ENCODE results near the gene TLCD2. TPM values are rescaled to one million over a fixed set of nuclear protein-coding genes. Genes with fewer than 3 reads are reported as not detected.

TLCD2 gene
- polyA plus RNA-seq, 1 experiment: 3.1 TPM

- POLR2A ChIA-PET: interaction anchor here (3.0 kb wide), 1 partner anchor 39 kb away, joined by 9 read pairs; no protein-coding TSS in a partner anchor
- peaks cover 4% of the 10 kb centered on the region for H3K27me3 ChIP-seq (ENCODE audit: control insufficient read depth, insufficient read depth, low read length)
- TF ChIP-seq CTCF (IDR thresholded peaks at IDR 0.05; ENCODE audit: low read depth, low read length): no peak
Observed at GRCh38 chr17:1755252-1755826, 45.2 kb upstream of the TLCD2 start.

GRCh38 chr17:1754430-1755112 is 44.4 kb upstream of the TLCD2 start:
- H3K27me3 ChIP-seq (ENCODE audit: control insufficient read depth, insufficient read depth, low read length): peaks cover 4% of the 10 kb centered on the region
- no peak overlapping the region for H3K27ac ChIP-seq (ENCODE audit: low read depth, low read length)
- CTCF ChIA-PET: no interaction called here
- TF ChIP-seq CTCF (IDR thresholded peaks at IDR 0.05; ENCODE audit: low read depth, low read length): no peak
- H3K9me3 ChIP-seq (ENCODE audit: control insufficient read depth, insufficient read depth, low read length): no peaks in the 10 kb centered on the region; the same call in 1 of the 2 replicates
- POLR2A ChIA-PET: interaction anchor here (0.6 to 3.0 kb wide), 2 partner anchors 38 to 225 kb away, joined by 3 to 9 read pairs; no protein-coding TSS in a partner anchor
- H3K4me3 ChIP-seq (ENCODE audit: low read depth, low read length): no peak overlapping the region
- DNase-seq (ENCODE audit: low read depth, low spot score): no peak

More at GRCh38 chr17:1755252-1755826, 45.2 kb upstream of the TLCD2 start:
- no peak overlapping the region for H3K4me3 ChIP-seq (ENCODE audit: low read depth, low read length)
- no peaks in the 10 kb centered on the region; the same call in 1 of the 2 replicates for H3K9me3 ChIP-seq (ENCODE audit: control insufficient read depth, insufficient read depth, low read length)
- H3K27ac ChIP-seq (ENCODE audit: low read depth, low read length): no peak overlapping the region
- no peak for DNase-seq (ENCODE audit: low read depth, low spot score)
- CTCF ChIA-PET: interaction anchor here (1.6 kb wide), 1 partner anchor 29 kb away, joined by 4 read pairs; no protein-coding TSS in a partner anchor

- Histone ChIP-seq H3K27me3 (ENCODE audit: control insufficient read depth, insufficient read depth, low read length) (peaks cover 4% of the 10 kb centered on the region), H3K9me3 (ENCODE audit: control insufficient read depth, insufficient read depth, low read length) (peaks cover 1% of the 10 kb centered on the region), H3K27ac (ENCODE audit: low read depth, low read length) (no peak overlapping the region), H3K4me3 (ENCODE audit: low read depth, low read length) (no peak overlapping the region)
- CTCF ChIA-PET: no interaction called here
- no peak for TF ChIP-seq CTCF (IDR thresholded peaks at IDR 0.05; ENCODE audit: low read depth, low read length)
- no peak for DNase-seq (ENCODE audit: low read depth, low spot score)
- POLR2A ChIA-PET: interaction anchor here (0.6 to 1.6 kb wide), 2 partner anchors 37 to 226 kb away, joined by 3 to 6 read pairs; no protein-coding TSS in a partner anchor
Observed at GRCh38 chr17:1753767-1754429, 43.7 kb upstream of the TLCD2 start.

- no peak overlapping the region for H3K27ac ChIP-seq (ENCODE audit: low read depth, low read length)
- H3K9me3 ChIP-seq (ENCODE audit: control insufficient read depth, insufficient read depth, low read length): peaks cover 14% of the 10 kb centered on the region
- ChIA-PET POLR2A (interaction anchor here (0.5 to 1.6 kb wide), 2 partner anchors 36 to 70 kb away, joined by 6 to 10 read pairs; no protein-coding TSS in a partner anchor), CTCF (no interaction called here)
- DNase-seq (ENCODE audit: low read depth, low spot score): no peak
- peaks cover 7% of the 10 kb centered on the region for H3K27me3 ChIP-seq (ENCODE audit: control insufficient read depth, insufficient read depth, low read length)
- H3K4me3 ChIP-seq (ENCODE audit: low read depth, low read length): no peak overlapping the region
- no peak for TF ChIP-seq CTCF (IDR thresholded peaks at IDR 0.05; ENCODE audit: low read depth, low read length)
Observed at GRCh38 chr17:1752425-1753262, 42.5 kb upstream of the TLCD2 start.

All from AG04450 (cell line).